Endothelial cell of umbilical vein (primary cell): ENCODE measurements around the gene GIPC1. TPM values are rescaled to one million over a fixed set of nuclear protein-coding genes. Genes with fewer than 3 reads are reported as not detected.

Source experiments
- BruUV-seq: library from RNA; stranded (reverse); fragments of 400-500 nt; replicated peaks from 2 replicates; lab custom pipeline; 2021; lab: Mats Ljungman, UMichigan
- CTCF ChIA-PET: fragments of 300-600, 350-600 bp; sonication (Branson Sonifier 250); formaldehyde crosslinking; loops from one replicate; lab custom pipeline; 2021; ENCODE audit warnings: antibody characterized with exemption, inconsistent platforms; lab: Charles Lee
- POLR2A ChIA-PET: fragments of 300-600, 350-600 bp; sonication (Branson Sonifier 250); formaldehyde crosslinking; loops from one replicate; lab custom pipeline; 2021; ENCODE audit warnings: antibody characterized with exemption, inconsistent platforms; lab: Charles Lee
- DNase-seq: peaks from one replicate; pipeline ENCODE4 v3.0.0-alpha.2; 2011; ENCODE audit warnings: low read depth, low spot score
- FAIRE-seq: peaks from 2 replicates; lab custom pipeline; 2011; peaks lifted over from hg19 to GRCh38; lab: Jason Lieb, UNC
- H2AFZ ChIP-seq: 2 replicates; pipeline ENCODE4 v1.6.0; 2012; ENCODE audit warnings: low read depth, low read length, control low read depth, inconsistent platforms
- H3K27ac ChIP-seq: 2 replicates; pipeline ENCODE4 v1.5.1; 2011; ENCODE audit warnings: low read depth, mild to moderate bottlenecking, control low read depth, low read length, moderate library complexity; ENCODE audit not compliant: insufficient read depth
- H3K27me3 ChIP-seq, 2 experiments: 2 replicates each; pipeline versions ENCODE4 v1.6.0 to v1.6.1; 2011; ENCODE audit warnings: low read length in 2 of 2, mixed read lengths in 1 of 2; ENCODE audit not compliant: control insufficient read depth in 2 of 2, insufficient read depth in 2 of 2
- H3K36me3 ChIP-seq, 2 experiments: 2 replicates in 1 of 2; 3 replicates in 1 of 2; pipeline ENCODE4 v1.5.1; 2011; ENCODE audit warnings: low read length in 2 of 2, mild to moderate bottlenecking in 1 of 2, moderate library complexity in 1 of 2; ENCODE audit not compliant: control insufficient read depth in 2 of 2, insufficient read depth in 2 of 2; ENCODE audit errors: extremely low read depth in 1 of 2
- H3K4me1 ChIP-seq: 3 replicates; pipeline ENCODE4 v1.5.1; 2011; ENCODE audit warnings: mild to moderate bottlenecking, low read length; ENCODE audit not compliant: control insufficient read depth, insufficient read depth; ENCODE audit errors: extremely low read depth
- H3K4me2 ChIP-seq: 2 replicates; pipeline ENCODE4 v1.6.1; 2011; ENCODE audit warnings: low read length, control low read depth, mixed read lengths; ENCODE audit not compliant: insufficient read depth
- H3K4me3 ChIP-seq, 3 experiments: fragments of 200-600 bp in 1 of 3; sonication (generic), shearing (Covaris generic) in 1 of 3; replicated peaks in 1 of 3; 2 replicates each; pipeline ENCODE4 v1.5.1; 2011 to 2016; ENCODE audit warnings: control low read depth in 3 of 3, low read length in 3 of 3, mild to moderate bottlenecking in 2 of 3, inconsistent platforms in 1 of 3, low read depth in 1 of 3, moderate library complexity in 1 of 3; ENCODE audit not compliant: insufficient read depth in 1 of 3
- H3K79me2 ChIP-seq: 2 replicates; pipeline ENCODE4 v1.6.0; 2012; ENCODE audit warnings: low read length, inconsistent platforms; ENCODE audit not compliant: control insufficient read depth, insufficient read depth
- H3K9ac ChIP-seq: replicated peaks from 2 replicates; pipeline ENCODE3; 2011; ENCODE audit warnings: low read length, control low read depth; ENCODE audit not compliant: insufficient read depth; ENCODE audit errors: extremely low read depth
- H3K9me1 ChIP-seq: replicated peaks from 3 replicates; pipeline ENCODE4 v1.6.0; 2011; ENCODE audit warnings: mild to moderate bottlenecking, low read length; ENCODE audit not compliant: control insufficient read depth, insufficient read depth; ENCODE audit errors: extremely low read depth
- H3K9me3 ChIP-seq: replicated peaks from 2 replicates; pipeline ENCODE4 v1.5.1; 2012; ENCODE audit warnings: low read length, inconsistent platforms; ENCODE audit not compliant: control insufficient read depth, insufficient read depth
- H4K20me1 ChIP-seq: replicated peaks from 2 replicates; pipeline ENCODE3; 2011; ENCODE audit warnings: mild to moderate bottlenecking, low read length; ENCODE audit not compliant: control insufficient read depth, insufficient read depth; ENCODE audit errors: extremely low read depth
- EZH2 ChIP-seq: IDR thresholded peaks from 2 replicates; pipeline ENCODE4 v1.6.1; 2012; ENCODE audit warnings: borderline replicate concordance, low read depth, mild to moderate bottlenecking, moderate library complexity, low read length, inconsistent platforms; ENCODE audit not compliant: severe bottlenecking
- FOS ChIP-seq: IDR thresholded peaks from 2 replicates; pipeline ENCODE4 v1.6.1; 2011; ENCODE audit warnings: mild to moderate bottlenecking, low read length, moderate library complexity, borderline replicate concordance; ENCODE audit not compliant: insufficient read depth
- GATA2 ChIP-seq: IDR thresholded peaks from 2 replicates; pipeline ENCODE4 v1.7.0; 2011; ENCODE audit warnings: low read depth, mild to moderate bottlenecking, moderate library complexity, mixed read lengths, low read length; ENCODE audit not compliant: insufficient read length, insufficient read depth
- JUN ChIP-seq: IDR thresholded peaks from 2 replicates; pipeline ENCODE4 v1.6.1; 2011; ENCODE audit warnings: borderline replicate concordance, low read depth; ENCODE audit not compliant: insufficient read length, insufficient read depth
- MAX ChIP-seq: IDR thresholded peaks from 2 replicates; pipeline ENCODE4 v1.6.1; 2011; ENCODE audit not compliant: insufficient read depth, insufficient read length
- MYC ChIP-seq: IDR thresholded peaks from one replicate; pipeline ENCODE4 v1.6.1; 2011; ENCODE audit warnings: mild to moderate bottlenecking, low read depth, low read length
- POLR2A ChIP-seq: IDR thresholded peaks from 2 replicates; pipeline ENCODE4 v1.6.1; 2012; ENCODE audit warnings: low read depth, mild to moderate bottlenecking, control low read depth, low read length
- POLR2AphosphoS5 ChIP-seq: IDR thresholded peaks from 2 replicates; pipeline ENCODE4 v1.6.1; 2012; ENCODE audit warnings: low read depth, mild to moderate bottlenecking, control low read depth, low read length, moderate library complexity; ENCODE audit not compliant: insufficient read depth
- dilution Hi-C: fragments of 300-500 bp; cut with MboI; formaldehyde crosslinking; loops from one replicate; pipeline ENCODE4 v1.15.0; 2019; ENCODE audit warnings: low sequenced_read_pairs; ENCODE audit not compliant: extremely low pct_ligation_motif_present
- intact Hi-C: fragments of 100-400 bp; cut with micrococcal nuclease; formaldehyde crosslinking; loops from one replicate; pipeline ENCODE4 v1.10.0; 2022
- polyA plus RNA-seq, 4 experiments: library from polyadenylated mRNA; depleted of rRNA in 3 of 4; stranded (reverse) in 3 of 4; unstranded in 1 of 4; fragments of >200 nt; gene quantifications; 2 replicates each; pipeline versions ENCODE4 v1.2.1 to v1.2.3, GENCODE V29; 2011 to 2012; ENCODE audit warnings: missing spikeins in 1 of 4
- total RNA-seq: library from RNA; stranded (reverse); gene quantifications from 2 replicates; pipeline ENCODE4 v1.2.3, GENCODE V29; 2021
- TF ChIP-seq, protein P1 (sequence below), 2 donors: IDR thresholded peaks; 1 replicate in 1 of 2; 2 replicates in 1 of 2; pipeline ENCODE4 v1.5.1; 2011; ENCODE audit warnings: low read length in 2 of 2, mild to moderate bottlenecking in 2 of 2, moderate library complexity in 2 of 2, control low read depth in 1 of 2, inconsistent platforms in 1 of 2, low read depth in 1 of 2; ENCODE audit not compliant: insufficient read depth in 1 of 2; ENCODE audit errors: extremely low read depth in 1 of 2

Gene GIPC1
- total and polyA plus RNA-seq, 2 donors (not counting 3 experiments of a cell fraction or from before 2014, with no cell fraction given): 108 to 141 TPM

DNA sequence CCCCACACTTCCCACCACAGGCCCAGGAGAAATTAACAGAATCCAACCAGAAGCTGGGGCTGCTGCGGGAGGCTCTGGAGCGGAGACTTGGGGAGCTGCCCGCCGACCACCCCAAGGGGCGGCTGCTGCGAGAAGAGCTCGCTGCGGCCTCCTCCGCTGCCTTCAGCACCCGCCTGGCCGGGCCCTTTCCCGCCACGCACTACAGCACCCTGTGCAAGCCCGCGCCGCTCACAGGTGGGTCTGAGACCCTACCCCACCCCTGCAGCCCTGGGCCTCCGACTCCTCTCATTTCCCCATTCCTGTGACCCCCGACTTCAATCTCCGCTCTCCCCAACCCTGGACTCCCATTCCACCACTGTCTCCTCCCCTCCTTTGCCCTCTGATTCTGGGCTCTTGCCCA lies 45.1 kb downstream of the GIPC1 start:
- Histone ChIP-seq H3K4me2 (no peak overlapping the region), H4K20me1 (no peaks in the 10 kb centered on the region), H2AFZ (no peak overlapping the region), H3K9me1 (no peaks in the 10 kb centered on the region), H3K27ac (no peak overlapping the region), H3K27me3 (no peaks in the 10 kb centered on the region), H3K79me2 (no peaks in the 10 kb centered on the region), H3K9ac (no peak overlapping the region), H3K4me3 (no peak overlapping the region), H3K9me3 (no peaks in the 10 kb centered on the region), H3K4me1 (no peaks in the 10 kb centered on the region), H3K36me3 (peaks cover 16 to 52% of the 10 kb centered on the region in 2 experiments)
- BruUV-seq: no TSS peak
- DNase-seq: no peak
- dilution Hi-C loops: no loop called here
- TF ChIP-seq JUN: no peak
- TF ChIP-seq GATA2: no peak
- TF ChIP-seq MYC: no peak
- TF ChIP-seq, protein P1, sequence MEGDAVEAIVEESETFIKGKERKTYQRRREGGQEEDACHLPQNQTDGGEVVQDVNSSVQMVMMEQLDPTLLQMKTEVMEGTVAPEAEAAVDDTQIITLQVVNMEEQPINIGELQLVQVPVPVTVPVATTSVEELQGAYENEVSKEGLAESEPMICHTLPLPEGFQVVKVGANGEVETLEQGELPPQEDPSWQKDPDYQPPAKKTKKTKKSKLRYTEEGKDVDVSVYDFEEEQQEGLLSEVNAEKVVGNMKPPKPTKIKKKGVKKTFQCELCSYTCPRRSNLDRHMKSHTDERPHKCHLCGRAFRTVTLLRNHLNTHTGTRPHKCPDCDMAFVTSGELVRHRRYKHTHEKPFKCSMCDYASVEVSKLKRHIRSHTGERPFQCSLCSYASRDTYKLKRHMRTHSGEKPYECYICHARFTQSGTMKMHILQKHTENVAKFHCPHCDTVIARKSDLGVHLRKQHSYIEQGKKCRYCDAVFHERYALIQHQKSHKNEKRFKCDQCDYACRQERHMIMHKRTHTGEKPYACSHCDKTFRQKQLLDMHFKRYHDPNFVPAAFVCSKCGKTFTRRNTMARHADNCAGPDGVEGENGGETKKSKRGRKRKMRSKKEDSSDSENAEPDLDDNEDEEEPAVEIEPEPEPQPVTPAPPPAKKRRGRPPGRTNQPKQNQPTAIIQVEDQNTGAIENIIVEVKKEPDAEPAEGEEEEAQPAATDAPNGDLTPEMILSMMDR (IDR thresholded peaks at IDR 0.05; ENCODE audit: extremely low read depth in 1 of 2, insufficient read depth in 1 of 2, low read depth in 1 of 2, low read length in 2 of 2): no peak
- TF ChIP-seq POLR2A: no peak
- no peak for TF ChIP-seq POLR2AphosphoS5
- TF ChIP-seq MAX: no peak
- no peak for TF ChIP-seq EZH2
- no peak for TF ChIP-seq FOS
- no peak for FAIRE-seq
- POLR2A ChIA-PET: no interaction called here
- CTCF ChIA-PET: interaction anchor here (1.0 to 1.3 kb wide), 2 partner anchors 17 to 21 kb away, joined by 3 to 6 read pairs; no protein-coding TSS in a partner anchor
- intact Hi-C loops: loop anchor here (1.0 kb wide), 1 partner anchor 11 kb away; no protein-coding TSS in a partner anchor
